Measurements from ENCODE around the gene UBE4A. TPM values are rescaled to one million over a fixed set of nuclear protein-coding genes. Genes with fewer than 3 reads are reported as not detected.

Gene UBE4A
- total RNA-seq, 1 donor, result 74.8 TPM

GRCh38 chr11:118314988-118315411 is 44.4 kb upstream of the UBE4A start:
- DNase-seq (ENCODE audit: low read depth), result no peak
- H3K4me3 ChIP-seq (ENCODE audit: low read depth, low read length), result no peak overlapping the region
- TF ChIP-seq, protein P1, sequence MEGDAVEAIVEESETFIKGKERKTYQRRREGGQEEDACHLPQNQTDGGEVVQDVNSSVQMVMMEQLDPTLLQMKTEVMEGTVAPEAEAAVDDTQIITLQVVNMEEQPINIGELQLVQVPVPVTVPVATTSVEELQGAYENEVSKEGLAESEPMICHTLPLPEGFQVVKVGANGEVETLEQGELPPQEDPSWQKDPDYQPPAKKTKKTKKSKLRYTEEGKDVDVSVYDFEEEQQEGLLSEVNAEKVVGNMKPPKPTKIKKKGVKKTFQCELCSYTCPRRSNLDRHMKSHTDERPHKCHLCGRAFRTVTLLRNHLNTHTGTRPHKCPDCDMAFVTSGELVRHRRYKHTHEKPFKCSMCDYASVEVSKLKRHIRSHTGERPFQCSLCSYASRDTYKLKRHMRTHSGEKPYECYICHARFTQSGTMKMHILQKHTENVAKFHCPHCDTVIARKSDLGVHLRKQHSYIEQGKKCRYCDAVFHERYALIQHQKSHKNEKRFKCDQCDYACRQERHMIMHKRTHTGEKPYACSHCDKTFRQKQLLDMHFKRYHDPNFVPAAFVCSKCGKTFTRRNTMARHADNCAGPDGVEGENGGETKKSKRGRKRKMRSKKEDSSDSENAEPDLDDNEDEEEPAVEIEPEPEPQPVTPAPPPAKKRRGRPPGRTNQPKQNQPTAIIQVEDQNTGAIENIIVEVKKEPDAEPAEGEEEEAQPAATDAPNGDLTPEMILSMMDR (IDR thresholded peaks at IDR 0.05; ENCODE audit: insufficient read depth, low read length), result no peak

DNA sequence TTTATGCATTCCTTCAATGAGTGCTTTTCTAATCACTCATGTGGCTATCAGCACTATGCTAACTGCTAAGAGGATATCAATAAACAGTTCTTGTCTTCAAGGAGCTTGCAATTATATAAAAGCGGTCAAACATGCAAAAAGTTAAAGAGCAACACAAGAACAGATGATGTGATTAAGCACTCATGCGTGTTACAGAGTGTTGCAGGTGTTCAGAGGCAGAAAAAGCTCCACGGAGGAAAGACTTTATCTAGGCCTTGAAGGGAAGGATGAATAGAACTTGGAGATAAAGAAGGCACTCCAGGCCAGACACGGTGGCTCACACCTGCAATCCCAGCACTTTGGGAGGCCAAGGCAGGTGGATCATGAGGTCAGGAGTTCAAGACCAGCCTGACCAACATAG is 41.3 kb upstream of the UBE4A start:
- TF ChIP-seq, protein P1 (IDR thresholded peaks at IDR 0.05; ENCODE audit: insufficient read depth, low read length), result no peak
- no peak for DNase-seq (ENCODE audit: low read depth)
- H3K4me3 ChIP-seq (ENCODE audit: low read depth, low read length), result no peak overlapping the region

GRCh38 chr11:118318581-118319336 is 40.6 kb upstream of the UBE4A start:
- no peak overlapping the region for H3K4me3 ChIP-seq (ENCODE audit: low read depth, low read length)
- TF ChIP-seq, protein P1 (IDR thresholded peaks at IDR 0.05; ENCODE audit: insufficient read depth, low read length), result no peak
- no peak for DNase-seq (ENCODE audit: low read depth)

DNA sequence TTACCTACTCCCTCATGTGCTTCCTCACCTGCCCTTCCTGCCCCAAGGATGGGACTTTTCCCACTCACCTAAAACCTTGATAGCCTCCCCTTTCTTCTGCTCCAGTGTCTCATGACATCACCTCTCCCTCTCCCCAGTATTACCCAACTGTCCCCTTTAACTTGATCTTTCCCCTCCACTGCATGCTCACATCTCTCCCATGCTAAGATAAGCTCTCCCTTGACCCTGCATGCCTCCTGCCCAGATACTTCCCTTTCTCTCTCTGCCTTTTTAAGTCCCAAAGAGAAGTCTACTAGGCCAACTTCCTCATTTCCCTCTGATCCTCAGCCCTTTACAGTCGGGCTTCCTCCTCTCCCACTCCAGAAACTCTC is 40.1 kb upstream of the UBE4A start:
- no peak for DNase-seq (ENCODE audit: low read depth)
- no peak overlapping the region for H3K4me3 ChIP-seq (ENCODE audit: low read depth, low read length)
- TF ChIP-seq, protein P1 (IDR thresholded peaks at IDR 0.05; ENCODE audit: insufficient read depth, low read length), result no peak

DNA sequence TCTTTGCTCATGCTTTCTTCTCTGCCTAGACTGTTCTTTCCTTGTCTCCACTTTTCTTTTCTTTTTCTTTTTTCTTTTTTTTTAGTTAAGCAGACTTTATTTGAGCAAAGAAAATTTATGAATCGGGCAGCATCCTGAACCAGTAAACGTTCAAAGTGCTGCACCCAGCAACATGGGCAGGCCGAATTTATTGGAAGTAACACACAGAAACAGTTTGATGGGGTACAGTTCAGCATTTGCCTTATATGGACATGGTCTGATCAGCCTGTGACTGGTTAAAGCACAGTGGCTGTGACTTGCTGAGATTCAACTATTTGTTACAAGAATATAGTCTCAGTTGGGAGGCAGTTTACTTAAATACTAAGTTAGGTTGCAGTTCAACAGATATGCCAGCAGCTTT is 38.9 kb upstream of the UBE4A start:
- H3K4me3 ChIP-seq (ENCODE audit: low read depth, low read length), result no peak overlapping the region
- TF ChIP-seq, protein P1 (IDR thresholded peaks at IDR 0.05; ENCODE audit: insufficient read depth, low read length), result no peak
- DNase-seq (ENCODE audit: low read depth), result no peak

DNA sequence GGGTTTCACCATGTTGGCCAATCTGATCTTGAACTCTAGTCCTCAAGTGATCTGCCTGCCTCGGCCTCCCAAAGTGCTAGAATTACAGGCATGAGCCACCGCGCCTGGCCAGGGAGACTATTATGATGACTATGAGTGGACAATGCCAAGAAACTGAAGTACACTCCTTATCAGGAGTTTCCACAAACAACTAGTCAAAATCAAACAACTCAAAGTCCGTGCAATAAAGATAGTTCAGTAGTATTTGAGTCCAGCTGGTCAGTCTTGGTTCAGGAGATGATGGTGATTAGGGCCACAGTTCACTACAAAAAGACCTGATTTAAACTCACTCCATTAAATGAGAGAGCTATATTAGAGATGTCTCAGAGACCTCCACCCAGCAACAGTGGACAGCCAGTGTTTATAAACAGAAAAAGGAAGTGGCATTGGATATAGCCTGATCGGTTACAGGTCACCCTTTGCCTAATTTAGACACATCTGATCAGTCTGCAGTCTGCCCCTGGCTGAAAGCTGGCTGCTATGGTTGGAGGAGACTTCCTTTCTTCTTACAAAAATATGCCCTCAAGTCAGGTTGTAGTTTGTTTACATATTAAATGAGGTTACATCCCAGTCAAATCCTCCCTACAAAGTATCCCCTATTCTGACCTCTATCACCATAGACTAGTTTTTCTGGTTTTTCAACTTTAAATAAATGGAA is 37.9 kb upstream of the UBE4A start:
- TF ChIP-seq, protein P1 (IDR thresholded peaks at IDR 0.05; ENCODE audit: insufficient read depth, low read length), result no peak
- H3K4me3 ChIP-seq (ENCODE audit: low read depth, low read length), result no peak overlapping the region
- DNase-seq (ENCODE audit: low read depth), result no peak
